NCI-H2196 (cell line): Measurements from ENCODE around the gene HIBCH.
A peak's percentile ranks its signal among the peaks of the same experiment; 100 is the strongest.
"Not testable (repeated sequence)": the region's sequence is repeated elsewhere in the genome, so short reads cannot be mapped to it uniquely, and the experiment has no call there.

Source experiments
- DNase-seq: peaks from one replicate; lab custom pipeline; 2025; ENCODE audit not compliant: unreplicated experiment; lab: John Stamatoyannopoulos, UW

Gene HIBCH

GRCh38 chr2:190255676-190256075, 64.0 kb downstream of the HIBCH start:
- no peak for DNase-seq

DNA sequence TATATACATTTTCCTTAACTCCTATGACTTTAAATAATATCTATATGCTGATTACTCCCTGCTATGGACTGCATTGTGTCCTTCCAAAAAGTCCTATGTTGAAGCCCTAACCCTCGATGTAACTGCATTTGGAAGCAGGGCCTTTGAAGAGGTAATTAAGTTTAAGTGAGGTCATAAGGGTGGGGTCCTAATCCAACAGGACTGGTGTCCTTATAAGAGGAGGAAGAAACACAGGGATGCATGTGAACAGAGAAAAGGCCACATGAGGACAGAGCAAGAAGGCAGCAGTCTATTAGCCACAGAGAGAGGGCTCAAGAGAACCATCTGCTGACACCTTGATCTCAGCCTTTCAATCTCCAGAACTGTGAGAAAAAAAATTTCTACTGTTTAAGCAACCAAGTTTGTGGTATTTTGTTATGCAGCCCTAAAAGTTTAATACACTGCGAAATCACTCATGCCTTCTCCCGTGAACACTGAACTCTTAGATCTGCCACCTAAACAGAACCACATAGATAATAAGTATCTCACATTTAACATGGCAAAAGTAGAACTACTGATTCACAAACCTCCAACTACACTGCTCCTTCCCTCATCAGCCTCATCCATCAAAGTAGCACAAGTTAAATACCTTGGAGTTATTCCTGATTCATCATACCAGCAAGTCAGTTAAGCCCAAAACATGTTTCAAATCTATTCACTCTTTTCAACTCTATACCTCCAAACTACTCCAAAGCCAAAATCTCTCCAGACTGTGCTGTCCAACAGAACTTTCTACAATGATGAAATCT, 65.4 kb downstream of the HIBCH start:
- no peak for DNase-seq

GRCh38 chr2:190250421-190250820, 69.2 kb downstream of the HIBCH start:
- DNase-seq, result no peak

DNA sequence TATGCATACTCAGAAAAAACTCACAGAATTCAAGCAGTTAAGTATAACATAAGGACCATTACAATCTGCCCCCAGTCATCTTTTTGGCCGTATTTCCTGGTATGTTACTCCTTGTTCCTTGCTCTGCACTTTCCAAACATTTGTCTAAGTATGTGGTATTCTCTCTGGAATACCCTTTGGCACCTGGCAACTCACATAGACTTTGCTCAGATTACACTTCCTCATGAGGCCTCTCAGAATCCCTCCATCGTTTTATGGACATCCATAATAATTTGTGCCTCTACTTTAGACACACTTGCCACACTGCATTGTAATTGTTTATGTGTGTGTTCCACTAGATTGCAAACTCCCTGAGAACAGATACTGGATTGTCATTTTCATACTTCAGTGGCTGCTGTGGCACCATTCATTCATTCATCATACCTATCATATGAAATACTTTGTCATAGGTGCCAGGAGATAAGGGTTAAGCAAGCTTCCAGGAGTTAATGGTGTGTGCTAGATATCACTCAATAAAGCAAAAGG, 84.0 kb downstream of the HIBCH start:
- DNase-seq, result no peak

DNA sequence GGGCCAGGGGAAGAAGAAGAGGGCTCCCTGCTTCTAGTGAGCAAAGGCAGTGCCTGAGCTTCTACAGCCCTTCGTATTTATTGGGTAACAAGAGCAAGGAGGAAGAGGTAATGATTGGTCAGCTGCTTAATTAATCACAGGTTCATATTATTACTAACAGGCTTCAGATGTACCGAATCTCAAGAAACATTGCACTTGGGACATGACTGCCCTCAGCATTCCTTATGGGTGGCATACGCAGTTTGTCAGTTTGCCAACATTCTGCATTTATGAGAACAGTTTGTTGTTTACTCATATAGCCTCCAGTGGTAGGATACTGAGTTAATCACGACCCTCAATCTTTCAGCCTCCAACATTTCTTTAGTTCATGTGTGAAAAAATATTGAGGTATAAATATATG, 84.5 kb downstream of the HIBCH start:
- DNase-seq, result no peak

DNA sequence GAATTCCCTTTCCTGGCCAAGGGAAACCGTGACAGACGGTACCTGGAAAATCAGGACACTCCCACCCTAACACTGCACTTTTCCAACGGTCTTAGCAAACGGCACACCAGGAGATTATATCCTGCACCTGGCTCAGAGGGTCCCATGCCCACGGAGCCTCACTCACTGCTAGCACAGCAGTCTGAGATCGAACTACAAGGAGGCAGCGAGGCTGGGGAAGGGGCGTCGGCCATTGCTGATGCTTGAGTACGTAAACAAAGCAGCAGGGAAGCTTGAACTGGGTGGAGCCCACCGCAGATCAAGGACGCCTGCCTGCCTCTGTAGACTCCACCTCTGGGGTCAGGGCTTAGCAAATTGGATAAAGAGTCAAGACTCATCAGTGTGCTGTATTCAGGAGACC, 95.6 kb downstream of the HIBCH start:
- not testable (repeated sequence) for DNase-seq

GRCh38 chr2:190222745-190223144, 96.9 kb downstream of the HIBCH start:
- DNase-seq, result not testable (repeated sequence)

- DNase-seq, result no peak
Measured at GRCh38 chr2:190221429-190221828, 98.2 kb downstream of the HIBCH start.

- DNase-seq, result no peak
Measured at GRCh38 chr2:190219186-190219585, 100.4 kb downstream of the HIBCH start.

DNA sequence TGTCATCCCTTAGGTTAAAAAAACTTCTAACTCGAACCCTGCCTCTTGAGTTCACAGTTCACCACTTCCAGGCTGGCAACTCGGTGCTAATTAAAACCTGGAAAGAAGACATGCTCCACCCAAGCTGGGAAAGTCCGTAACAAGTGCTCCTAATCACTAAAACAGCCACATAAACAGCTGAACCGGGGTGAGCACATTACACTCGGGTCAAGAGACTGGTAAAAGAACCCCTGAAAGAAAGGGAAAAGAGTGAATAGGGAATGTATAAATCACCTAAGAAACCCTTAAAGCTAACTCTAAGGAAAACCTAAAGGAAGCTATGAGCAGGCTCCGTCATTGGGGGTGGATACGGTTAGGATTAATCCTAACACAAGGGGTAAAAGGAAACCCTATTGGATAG, 102.0 kb downstream of the HIBCH start:
- DNase-seq, result no peak

DNA sequence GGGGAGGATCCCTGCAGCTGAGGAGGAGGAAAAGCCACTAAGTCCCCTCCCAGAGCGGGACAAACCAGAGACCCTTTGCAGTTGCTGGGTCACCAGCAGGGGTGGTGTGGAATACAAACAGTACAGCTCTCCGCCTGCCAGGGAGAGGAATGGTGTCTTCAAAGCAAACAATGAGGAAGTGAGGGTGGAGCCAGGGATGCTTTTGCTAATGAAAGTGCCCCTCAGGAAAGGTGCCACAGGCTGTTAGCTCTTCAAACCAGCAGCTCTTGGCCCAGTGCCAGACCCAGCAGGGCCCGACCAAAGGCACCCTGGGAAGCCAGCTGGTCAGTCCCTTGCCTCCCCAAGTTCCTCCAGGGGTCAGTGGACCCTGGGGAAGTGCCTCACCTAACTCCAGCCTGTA, 102.8 kb downstream of the HIBCH start:
- DNase-seq, result peak; percentile 57

GRCh38 chr2:190215620-190216019, 104.0 kb downstream of the HIBCH start:
- DNase-seq, result no peak

GRCh38 chr2:190214426-190215194, 105.0 kb downstream of the HIBCH start:
- DNase-seq, result no peak

DNA sequence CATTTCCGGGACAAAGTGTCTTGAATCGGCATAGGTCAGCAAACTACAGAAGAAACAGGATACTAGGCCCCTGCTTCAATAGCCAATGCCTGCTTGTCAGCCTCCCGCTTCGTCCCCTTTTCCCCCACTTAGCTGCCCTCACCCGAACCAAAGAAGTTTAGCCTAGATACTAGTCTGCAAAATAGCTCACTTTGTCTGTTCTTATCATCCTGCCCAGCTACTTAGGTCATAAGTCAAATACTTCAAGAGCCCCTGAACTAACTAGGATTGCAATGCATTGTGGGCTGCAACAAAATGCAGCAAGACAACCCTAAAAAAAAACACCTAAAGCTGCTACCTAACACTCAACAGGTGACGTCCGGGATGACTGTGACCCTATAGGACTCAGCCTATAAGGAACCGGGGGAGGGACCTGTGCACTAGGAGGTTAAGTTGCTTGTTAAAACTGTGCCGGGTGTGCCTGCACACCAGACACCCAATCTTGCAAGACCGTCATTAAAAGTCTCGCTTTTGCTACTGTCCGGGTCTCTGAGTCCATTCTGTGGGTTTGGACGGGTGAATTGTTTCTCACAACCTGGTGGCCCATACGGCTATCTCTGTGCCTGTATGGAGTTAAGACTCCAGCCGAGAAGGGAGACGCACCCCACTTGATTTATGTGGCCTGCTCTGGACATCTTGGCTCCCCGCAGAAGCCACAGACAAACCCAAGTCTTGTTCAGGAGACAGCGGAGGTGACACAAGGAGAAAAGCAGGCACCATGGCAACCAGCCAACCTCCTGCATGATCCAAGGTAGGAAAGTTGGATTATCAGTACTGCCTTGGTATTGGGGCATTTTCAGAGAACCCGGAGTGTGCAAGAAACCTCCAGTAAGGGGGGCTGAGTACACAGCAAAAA, 105.9 kb downstream of the HIBCH start:
- no peak for DNase-seq

DNA sequence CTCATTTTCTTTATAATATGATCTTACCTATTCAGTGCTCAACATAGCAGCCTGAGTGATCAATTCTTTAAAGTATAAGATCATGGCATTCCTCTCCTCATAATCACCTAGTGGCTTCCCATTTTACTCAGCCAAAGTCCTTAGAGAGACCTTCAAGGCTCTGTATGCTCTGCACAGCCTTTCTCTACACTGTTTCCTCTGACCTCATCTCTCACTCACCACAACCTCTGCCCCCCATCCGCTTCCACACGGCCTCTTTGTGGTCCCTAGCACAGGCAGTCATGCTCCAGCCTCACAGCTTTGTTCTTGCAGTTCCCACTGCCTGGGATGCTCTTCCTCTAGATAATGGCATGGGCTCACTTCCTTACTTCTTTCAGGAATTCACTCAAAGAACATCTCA, 109.2 kb downstream of the HIBCH start:
- no peak for DNase-seq

GRCh38 chr2:190209559-190209958, 110.1 kb downstream of the HIBCH start:
- no peak for DNase-seq

GRCh38 chr2:190207930-190208329, 111.7 kb downstream of the HIBCH start:
- no peak for DNase-seq

DNA sequence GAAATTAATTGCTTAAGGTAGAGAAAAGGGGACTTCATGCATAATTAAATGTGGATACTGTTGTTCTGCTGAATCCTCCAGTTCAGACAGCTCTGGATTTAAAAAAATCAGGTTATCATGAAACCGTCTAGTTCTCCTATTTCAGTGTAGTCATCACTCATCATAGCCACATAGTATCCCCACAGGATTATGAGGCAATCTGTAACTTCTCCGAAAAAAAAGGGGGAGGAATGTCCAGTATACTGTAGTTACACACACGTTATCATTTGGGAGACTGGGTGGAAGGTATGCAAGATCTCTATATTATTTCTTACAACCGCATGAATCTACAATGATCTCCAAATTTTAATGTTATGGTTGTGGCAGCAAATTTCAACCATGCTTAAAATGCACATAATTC, 114.0 kb downstream of the HIBCH start:
- DNase-seq, result no peak

GRCh38 chr2:190202604-190203003, 117.0 kb downstream of the HIBCH start:
- no peak for DNase-seq

DNA sequence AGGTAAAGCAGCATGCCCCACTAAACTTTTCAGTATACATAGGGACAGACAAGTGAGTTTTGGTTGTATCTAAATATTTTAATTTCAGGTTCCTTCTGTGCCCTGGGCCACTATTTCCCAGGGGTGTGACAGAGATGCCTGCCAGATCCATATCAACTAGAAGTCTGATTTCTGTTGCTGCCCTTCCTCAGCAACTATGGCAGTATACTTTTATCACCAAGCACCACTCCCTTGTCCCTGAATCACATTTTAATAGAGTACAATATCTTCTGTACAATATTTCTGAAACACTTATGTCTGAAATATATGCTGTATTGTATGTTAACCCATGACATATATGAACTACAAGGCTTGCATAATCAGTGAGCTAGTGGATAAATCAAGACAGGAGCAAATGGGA, 117.6 kb downstream of the HIBCH start:
- no peak for DNase-seq

DNA sequence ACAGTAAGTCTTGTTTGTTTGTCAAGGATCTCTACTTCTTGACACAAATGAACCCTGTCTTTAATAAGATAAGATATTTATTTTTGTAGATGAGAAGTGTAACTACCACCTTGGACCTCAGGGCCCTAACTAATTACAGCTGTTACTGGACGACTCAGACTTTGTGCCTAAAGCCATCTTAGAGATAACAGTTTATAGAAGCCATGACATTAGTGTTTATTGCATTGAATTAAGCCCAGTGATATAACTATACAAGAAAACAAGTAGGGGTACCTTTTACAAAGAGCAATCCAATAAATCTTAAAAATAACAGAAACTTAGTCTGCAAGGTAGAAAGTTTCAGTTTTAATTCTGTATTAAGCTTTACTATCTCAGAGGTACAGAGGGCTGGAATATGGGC, 119.0 kb downstream of the HIBCH start:
- no peak for DNase-seq
